GM18873 (cell line): ENCODE measurements around the gene FBXO9.
"Not testable (repeated sequence)": the region's sequence is repeated elsewhere in the genome, so short reads cannot be mapped to it uniquely, and the experiment has no call there.

Source experiments
- ATAC-seq: cut with Tn5 transposase; IDR thresholded peaks from one replicate; pipeline ENCODE4 v1.9.1; 2021; ENCODE audit warnings: mild to moderate bottlenecking, moderate library complexity, moderate number of reproducible peaks; ENCODE audit not compliant: unreplicated experiment, low FRiP score

FBXO9 gene

GRCh38 chr6:53045891-53046673, 19.1 kb upstream of the FBXO9 start:
- ATAC-seq: no peak

DNA sequence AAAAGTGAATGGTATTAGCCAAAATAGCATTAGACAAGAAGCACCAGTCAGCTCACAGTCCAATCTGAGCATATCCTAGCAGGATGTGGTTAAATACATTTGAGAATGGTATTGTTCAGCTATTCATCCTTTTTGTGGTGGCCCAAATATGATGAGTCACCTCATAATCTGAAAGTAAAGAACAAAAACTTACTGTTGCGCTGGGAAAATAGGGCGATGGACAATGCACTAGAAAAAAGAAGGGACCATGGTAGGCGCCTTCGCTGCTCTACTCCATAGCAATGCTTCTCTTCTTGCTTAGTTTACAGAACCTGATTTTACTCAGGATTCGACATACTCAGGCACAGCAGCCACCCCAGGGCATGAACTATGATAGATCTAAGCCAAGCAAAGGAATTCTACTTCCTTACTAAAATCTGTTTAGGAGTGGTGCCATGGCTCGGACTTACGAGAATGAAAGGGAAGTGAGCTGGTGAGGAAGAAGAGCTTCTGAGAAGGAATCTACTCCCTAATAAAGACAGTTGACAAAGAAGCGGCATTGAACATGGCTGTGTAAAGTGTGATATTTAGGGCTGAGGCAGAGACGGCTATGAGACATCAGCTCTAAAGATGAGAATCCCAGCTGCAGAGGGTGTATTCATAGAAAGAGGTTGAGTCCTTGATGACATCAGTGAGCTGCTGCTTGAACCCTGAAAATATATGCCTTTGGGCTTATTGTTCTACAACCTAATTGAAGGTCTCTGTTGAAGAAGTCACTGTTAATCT, 16.6 kb upstream of the FBXO9 start:
- peak; percentile 84 for ATAC-seq

GRCh38 chr6:53049415-53049814, 15.8 kb upstream of the FBXO9 start:
- no peak for ATAC-seq

DNA sequence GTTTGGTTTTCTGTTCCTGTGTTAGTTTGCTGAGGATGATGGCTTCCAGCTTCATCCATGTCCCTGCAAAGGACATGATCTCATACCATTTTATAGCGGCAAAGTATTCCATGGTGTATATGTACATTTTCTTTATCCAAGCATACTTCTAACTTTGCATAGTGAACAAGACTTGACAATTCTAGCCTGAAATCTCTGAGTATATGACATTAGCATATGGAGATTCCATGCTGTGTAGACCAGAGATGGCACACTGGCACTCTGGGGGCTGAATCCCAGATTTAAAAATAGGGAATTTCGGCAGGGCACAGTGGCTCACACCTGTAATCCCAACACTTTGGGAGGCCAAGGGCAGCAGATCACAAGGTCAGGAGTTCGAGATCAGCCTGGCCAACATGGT, 13.1 kb upstream of the FBXO9 start:
- ATAC-seq: not testable (repeated sequence)

GRCh38 chr6:53054532-53054931, 10.7 kb upstream of the FBXO9 start:
- ATAC-seq: no peak

- ATAC-seq: no peak
These were observed 9.3 kb upstream of the FBXO9 start for GRCh38 chr6:53055873-53056272.

- no peak for ATAC-seq
These were observed 8.9 kb upstream of the FBXO9 start for GRCh38 chr6:53056273-53056672.

DNA sequence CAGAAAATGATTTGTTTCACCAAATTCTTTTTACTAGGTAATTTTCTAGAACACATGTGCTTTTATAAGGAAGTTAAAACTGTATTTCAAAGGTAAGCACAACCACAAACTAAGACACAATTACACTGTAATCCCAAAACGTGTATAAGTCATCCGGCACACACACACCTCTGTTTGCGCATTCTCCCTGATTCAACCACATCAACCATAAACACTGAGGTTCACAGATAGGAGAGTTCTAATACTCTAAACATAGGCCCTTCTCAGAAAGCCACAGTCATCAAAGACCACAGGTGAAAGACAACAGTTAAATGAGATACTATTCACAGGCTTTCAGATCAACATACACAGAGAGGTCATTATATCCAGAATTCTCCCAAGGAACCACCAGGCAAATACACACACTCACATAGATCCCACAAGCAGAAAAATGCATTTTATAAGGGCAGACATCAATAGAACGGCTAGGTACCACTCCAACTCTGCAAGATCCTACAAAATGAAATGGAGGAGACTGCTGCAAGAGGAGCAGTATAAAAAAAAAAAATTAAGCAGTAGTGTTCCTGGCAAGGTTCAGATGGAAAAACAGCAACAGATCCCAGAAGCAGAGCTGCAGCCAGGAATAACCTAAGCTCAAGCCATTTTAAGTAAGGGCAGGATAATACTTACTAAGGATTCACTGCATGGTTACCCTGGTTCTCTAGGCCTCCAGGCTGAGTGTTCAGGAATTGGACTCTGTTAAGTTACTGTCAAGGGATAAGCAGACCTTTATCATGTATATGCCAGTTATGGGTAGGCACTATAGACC, 6.6 kb upstream of the FBXO9 start:
- no peak for ATAC-seq

DNA sequence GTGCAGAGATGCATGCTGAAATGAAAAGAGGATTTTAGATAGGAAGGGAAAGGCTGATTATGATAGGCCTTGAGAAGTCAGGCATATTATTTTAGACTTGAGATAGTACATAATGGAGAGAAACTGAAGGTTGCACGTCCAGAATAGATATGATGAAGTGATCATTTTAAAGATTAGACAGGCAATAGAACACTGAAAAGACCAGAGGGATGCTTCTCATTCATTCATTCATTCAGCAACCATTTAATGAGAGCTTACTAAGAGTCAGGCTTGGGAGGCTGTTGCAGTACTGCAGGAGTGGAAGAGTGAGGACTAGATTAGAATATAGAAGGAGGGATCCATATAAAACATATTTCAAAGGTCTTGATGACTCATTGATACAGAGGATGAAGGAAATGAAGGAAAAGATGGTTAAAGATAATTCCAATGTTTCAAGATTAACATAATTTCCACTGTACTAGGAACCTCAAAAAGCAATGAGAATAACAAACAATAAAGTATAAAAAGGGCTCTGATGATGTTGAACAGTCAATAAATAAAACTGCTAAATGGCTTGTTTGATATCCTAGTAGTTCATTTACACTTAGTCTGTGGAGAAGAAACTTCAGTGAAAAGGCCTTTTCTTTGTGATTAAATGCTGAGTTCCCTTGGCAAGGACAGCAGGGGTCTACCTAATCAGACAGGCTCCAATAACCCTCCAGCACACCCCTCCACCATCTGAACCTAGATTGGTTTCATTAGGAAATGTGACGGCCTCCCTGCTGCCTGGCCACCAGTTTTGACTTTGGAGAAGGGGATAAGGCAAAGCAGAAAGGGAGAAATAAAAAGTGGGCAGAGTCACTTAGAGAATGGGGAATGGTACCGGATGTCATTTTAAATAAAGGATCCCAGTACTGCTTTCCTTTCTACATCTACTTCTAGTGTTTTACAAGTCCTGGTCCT, 5.3 kb upstream of the FBXO9 start:
- ATAC-seq: no peak

GRCh38 chr6:53062169-53062539, 3.0 kb upstream of the FBXO9 start:
- no peak for ATAC-seq

DNA sequence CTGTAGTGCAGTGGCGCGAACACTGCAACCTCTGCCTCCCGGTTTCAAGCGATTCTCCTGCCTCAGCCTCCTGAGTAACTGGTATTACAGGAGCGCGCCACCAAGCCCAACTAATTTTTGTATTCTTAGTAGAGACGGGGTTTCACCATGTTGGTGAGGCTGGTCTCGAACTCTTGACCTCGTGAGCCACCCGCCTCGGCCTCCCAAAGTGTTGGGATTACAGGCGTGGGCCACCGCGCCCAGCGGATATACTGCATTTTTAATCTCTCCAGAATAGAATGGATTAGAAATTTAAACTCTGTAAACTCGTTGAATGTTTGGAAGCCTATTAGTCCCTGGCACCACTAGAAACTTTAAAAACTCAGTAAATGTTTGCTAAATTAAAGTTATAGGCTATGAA, 949 bp upstream of the FBXO9 start:
- ATAC-seq: not testable (repeated sequence)

DNA sequence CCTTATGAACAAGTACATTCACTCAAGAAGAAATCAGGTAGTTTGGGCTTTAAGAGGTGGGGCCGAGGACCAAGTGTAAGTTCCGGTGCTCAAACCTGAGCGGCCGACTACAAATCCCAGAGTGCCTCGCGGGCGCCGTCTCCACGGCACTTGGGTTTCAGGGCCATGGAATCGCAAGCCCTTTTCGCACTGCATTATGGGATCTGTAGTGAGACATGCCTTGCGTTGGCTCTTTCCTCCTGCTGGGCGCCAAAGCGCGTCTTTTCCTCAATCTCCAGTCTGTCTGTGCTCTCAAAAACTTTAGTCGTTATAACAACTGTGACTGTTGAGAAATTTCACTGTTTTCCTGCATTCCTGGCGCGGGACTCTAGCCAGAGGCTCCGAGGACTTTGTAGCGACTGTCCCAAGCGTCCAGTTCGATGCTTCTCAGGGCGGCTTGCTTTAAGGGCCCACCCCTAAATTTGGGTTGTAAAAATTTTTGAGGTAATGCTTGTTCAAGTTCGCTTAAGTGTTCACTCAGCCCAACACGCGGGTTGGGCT, 408 bp upstream of the FBXO9 start:
- peak; percentile 82 for ATAC-seq

GRCh38 chr6:53066077-53066417, 843 bp downstream of the FBXO9 start:
- ATAC-seq: no peak

DNA sequence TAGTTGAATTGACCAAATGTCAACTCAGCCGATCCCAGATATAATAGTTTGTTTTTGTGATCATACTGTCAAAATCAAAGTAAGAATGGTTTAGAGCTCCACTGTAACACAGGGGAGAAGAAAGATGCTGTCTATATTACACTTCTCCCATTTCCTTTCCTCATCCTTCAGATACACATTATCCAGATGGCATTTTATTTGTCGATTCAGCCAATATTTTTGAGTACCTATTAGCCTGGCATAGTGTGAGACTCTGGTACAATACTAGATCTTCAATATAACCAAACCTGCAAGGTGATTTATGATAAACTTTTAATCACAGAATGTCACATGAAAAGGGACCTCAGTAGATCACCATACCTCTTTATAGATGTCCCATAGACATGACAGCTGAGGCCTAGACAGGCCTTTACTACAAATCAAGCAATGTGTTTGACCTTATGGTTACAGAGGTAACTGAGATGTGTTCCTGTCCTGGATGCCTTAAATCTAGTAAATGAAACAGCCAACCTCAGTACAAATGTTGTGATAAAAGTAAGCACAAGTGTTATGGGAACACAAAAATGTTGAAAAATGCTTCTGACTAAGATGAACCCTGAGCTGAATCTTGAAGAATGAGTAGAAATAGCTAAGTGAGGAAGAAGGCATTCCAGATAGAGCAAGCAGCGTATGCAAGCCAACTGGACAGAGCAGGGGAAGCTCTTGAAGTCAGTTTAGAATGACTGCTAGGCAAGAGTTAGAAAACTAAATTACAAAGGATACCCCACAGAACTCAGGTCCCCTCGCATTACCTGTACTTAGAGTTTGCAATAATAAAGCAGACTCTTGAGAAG, 1.9 kb downstream of the FBXO9 start:
- ATAC-seq: no peak

DNA sequence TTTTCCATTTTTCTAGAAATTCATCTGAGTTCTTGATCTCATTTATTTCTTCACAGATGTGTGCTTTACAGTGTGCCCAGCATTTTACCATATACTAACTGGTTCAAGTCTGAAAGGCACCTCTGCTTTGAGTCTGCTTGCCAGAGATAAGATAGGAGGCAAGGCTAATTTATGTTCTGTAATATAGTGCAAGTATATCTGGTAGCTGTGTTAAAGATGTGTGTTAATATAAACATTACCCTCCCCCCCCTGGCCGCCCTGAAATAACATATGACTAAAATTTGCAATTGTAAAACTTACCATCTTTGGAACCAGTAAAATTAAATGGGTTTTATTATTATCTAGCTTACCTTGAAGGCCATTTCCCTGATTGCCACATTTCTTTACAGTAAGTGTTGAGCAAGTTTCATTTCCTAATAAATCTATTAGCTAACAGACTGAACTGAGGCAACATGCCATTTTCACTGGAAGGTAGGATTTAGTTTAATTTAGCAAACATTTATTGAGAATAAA, 2.7 kb downstream of the FBXO9 start:
- no peak for ATAC-seq

- ATAC-seq: no peak
These were observed 4.2 kb downstream of the FBXO9 start for GRCh38 chr6:53069427-53069826.

- no peak for ATAC-seq
These were observed 5.6 kb downstream of the FBXO9 start for GRCh38 chr6:53070806-53071205.

- no peak for ATAC-seq
These were observed 9.1 kb downstream of the FBXO9 start for GRCh38 chr6:53074347-53074746.

DNA sequence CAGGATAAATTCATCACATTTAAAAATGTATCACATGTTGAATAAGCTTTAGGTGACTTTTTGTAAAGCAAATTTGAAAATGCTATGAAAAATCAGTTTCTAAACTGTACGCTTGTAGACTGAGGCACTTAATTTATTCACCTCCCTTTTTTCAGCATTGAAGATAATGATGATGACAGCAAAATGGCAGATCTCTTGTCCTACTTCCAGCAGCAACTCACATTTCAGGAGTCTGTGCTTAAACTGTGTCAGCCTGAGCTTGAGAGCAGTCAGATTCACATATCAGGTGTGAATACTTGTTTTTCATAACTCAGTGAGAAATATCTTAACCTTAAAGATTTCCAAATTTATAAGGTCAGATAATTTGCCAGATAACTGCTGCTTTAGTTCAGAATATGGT, 15.6 kb downstream of the FBXO9 start:
- ATAC-seq: no peak
